Panc1 (cell line): Measurements from ENCODE around the gene MSI2. TPM values are rescaled to one million over a fixed set of nuclear protein-coding genes. Genes with fewer than 3 reads are reported as not detected.

ENCODE experiments used
- ATAC-seq: fragments of 200-7000 bp; cut with Tn5 transposase; 2 replicates; pipeline ENCODE4 v1.9.1; 2020; ENCODE audit warnings: mild to moderate bottlenecking, moderate library complexity
- BruUV-seq: library from RNA; stranded (reverse); fragments of 400-500 nt; replicated peaks from 2 replicates; lab custom pipeline; 2021; lab: Mats Ljungman, UMichigan
- CTCF ChIA-PET: fragments of 300-600 bp; sonication (Branson Sonifier 250); formaldehyde crosslinking; loops from one replicate; lab custom pipeline; 2022; ENCODE audit warnings: antibody characterized with exemption; lab: Charles Lee
- POLR2A ChIA-PET: fragments of 300-600 bp; sonication (Branson Sonifier 250); formaldehyde crosslinking; loops from one replicate; lab custom pipeline; 2022; ENCODE audit warnings: antibody characterized with exemption; lab: Charles Lee
- DNase-seq: peaks from one replicate; pipeline ENCODE4 v3.0.0-alpha.2; 2010; ENCODE audit warnings: low read depth, low spot score
- H3K27ac ChIP-seq: 2 replicates; pipeline ENCODE4 v1.5.1; 2011; ENCODE audit warnings: mild to moderate bottlenecking, low read length, inconsistent platforms
- H3K27me3 ChIP-seq: fragments of 200-500 bp; sonication (Bioruptor generic); 2 replicates; pipeline ENCODE4 v1.6.0; 2014; ENCODE audit warnings: low read length, inconsistent platforms; ENCODE audit not compliant: control insufficient read depth, insufficient read depth
- H3K36me3 ChIP-seq: fragments of 200-500 bp; sonication (Bioruptor generic); 2 replicates; pipeline ENCODE4 v1.5.1; 2014; ENCODE audit warnings: inconsistent platforms, mild to moderate bottlenecking, low read length, moderate library complexity; ENCODE audit not compliant: control insufficient read depth, insufficient read depth
- H3K4me1 ChIP-seq: 2 replicates; pipeline ENCODE4 v1.5.1; 2011; ENCODE audit warnings: inconsistent platforms, mild to moderate bottlenecking, low read length, moderate library complexity; ENCODE audit not compliant: control insufficient read depth, insufficient read depth
- H3K4me3 ChIP-seq, 2 experiments: 2 replicates each; pipeline ENCODE4 v1.5.1; 2011 to 2012; ENCODE audit warnings: low read depth in 2 of 2, low read length in 2 of 2, mild to moderate bottlenecking in 2 of 2, inconsistent platforms in 1 of 2, moderate library complexity in 1 of 2
- H3K9me3 ChIP-seq: fragments of 200-500 bp; sonication (Bioruptor generic); 2 replicates; pipeline ENCODE4 v1.5.1; 2014; ENCODE audit warnings: low read depth, mild to moderate bottlenecking, inconsistent platforms, low read length, moderate library complexity; ENCODE audit not compliant: control insufficient read depth, insufficient read depth
- POLR2AphosphoS5 ChIP-seq: IDR thresholded peaks from 2 replicates; pipeline ENCODE4 v1.6.1; 2012; ENCODE audit warnings: mild to moderate bottlenecking, low read depth, low read length, moderate library complexity
- SIN3A ChIP-seq: IDR thresholded peaks from 2 replicates; pipeline ENCODE4 v1.6.1; 2012; ENCODE audit warnings: low read depth, mild to moderate bottlenecking, low read length, moderate library complexity, borderline replicate concordance; ENCODE audit not compliant: insufficient read depth
- TCF7L2 ChIP-seq: IDR thresholded peaks from 2 replicates; pipeline ENCODE4 v1.6.1; 2011; ENCODE audit warnings: mild to moderate bottlenecking, low read depth, low read length, inconsistent platforms
- in situ Hi-C: cut with HindIII; loops from 2 replicates; pipeline ENCODE4 v1.10.0; 2016; ENCODE audit warnings: low sequenced_read_pairs, low pct_unique_long_range_greater_than_20kb
- intact Hi-C: fragments of 100-400 bp; cut with micrococcal nuclease; formaldehyde crosslinking; loops from one replicate; pipeline ENCODE4 v1.10.0; 2022; ENCODE audit not compliant: unreplicated experiment
- total RNA-seq: library from RNA; stranded (reverse); gene quantifications from one replicate; pipeline ENCODE4 v1.2.1, GENCODE V29; 2021; ENCODE audit not compliant: unreplicated experiment
- TF ChIP-seq, protein P1 (sequence below), 2 experiments: IDR thresholded peaks; 2 replicates each; pipeline ENCODE4 v1.6.1; 2011 to 2012; ENCODE audit warnings: low read depth in 2 of 2, control low read depth in 1 of 2, low read length in 1 of 2, mild to moderate bottlenecking in 1 of 2, moderate library complexity in 1 of 2; ENCODE audit not compliant: insufficient read depth in 1 of 2
- TF ChIP-seq, protein P2 (sequence below): fragments of 450-650 bp; IDR thresholded peaks from 2 replicates; pipeline ENCODE4 v1.5.1; 2017; ENCODE audit warnings: mild to moderate bottlenecking

The MSI2 gene
- total RNA-seq, 1 experiment from 2014 or later = 38.5 TPM

GRCh38 chr17:57600074-57600473, 343.8 kb downstream of the MSI2 start:
- no peak for ATAC-seq
- TF ChIP-seq SIN3A (no peak), POLR2AphosphoS5 (no peak), TCF7L2 (no peak)
- TF ChIP-seq, protein P1, sequence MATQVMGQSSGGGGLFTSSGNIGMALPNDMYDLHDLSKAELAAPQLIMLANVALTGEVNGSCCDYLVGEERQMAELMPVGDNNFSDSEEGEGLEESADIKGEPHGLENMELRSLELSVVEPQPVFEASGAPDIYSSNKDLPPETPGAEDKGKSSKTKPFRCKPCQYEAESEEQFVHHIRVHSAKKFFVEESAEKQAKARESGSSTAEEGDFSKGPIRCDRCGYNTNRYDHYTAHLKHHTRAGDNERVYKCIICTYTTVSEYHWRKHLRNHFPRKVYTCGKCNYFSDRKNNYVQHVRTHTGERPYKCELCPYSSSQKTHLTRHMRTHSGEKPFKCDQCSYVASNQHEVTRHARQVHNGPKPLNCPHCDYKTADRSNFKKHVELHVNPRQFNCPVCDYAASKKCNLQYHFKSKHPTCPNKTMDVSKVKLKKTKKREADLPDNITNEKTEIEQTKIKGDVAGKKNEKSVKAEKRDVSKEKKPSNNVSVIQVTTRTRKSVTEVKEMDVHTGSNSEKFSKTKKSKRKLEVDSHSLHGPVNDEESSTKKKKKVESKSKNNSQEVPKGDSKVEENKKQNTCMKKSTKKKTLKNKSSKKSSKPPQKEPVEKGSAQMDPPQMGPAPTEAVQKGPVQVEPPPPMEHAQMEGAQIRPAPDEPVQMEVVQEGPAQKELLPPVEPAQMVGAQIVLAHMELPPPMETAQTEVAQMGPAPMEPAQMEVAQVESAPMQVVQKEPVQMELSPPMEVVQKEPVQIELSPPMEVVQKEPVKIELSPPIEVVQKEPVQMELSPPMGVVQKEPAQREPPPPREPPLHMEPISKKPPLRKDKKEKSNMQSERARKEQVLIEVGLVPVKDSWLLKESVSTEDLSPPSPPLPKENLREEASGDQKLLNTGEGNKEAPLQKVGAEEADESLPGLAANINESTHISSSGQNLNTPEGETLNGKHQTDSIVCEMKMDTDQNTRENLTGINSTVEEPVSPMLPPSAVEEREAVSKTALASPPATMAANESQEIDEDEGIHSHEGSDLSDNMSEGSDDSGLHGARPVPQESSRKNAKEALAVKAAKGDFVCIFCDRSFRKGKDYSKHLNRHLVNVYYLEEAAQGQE (IDR thresholded peaks at IDR 0.05; ENCODE audit: insufficient read depth in 1 of 2, low read depth in 2 of 2, low read length in 1 of 2) = no peak
- TF ChIP-seq, protein P2, sequence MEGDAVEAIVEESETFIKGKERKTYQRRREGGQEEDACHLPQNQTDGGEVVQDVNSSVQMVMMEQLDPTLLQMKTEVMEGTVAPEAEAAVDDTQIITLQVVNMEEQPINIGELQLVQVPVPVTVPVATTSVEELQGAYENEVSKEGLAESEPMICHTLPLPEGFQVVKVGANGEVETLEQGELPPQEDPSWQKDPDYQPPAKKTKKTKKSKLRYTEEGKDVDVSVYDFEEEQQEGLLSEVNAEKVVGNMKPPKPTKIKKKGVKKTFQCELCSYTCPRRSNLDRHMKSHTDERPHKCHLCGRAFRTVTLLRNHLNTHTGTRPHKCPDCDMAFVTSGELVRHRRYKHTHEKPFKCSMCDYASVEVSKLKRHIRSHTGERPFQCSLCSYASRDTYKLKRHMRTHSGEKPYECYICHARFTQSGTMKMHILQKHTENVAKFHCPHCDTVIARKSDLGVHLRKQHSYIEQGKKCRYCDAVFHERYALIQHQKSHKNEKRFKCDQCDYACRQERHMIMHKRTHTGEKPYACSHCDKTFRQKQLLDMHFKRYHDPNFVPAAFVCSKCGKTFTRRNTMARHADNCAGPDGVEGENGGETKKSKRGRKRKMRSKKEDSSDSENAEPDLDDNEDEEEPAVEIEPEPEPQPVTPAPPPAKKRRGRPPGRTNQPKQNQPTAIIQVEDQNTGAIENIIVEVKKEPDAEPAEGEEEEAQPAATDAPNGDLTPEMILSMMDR = no peak
- no peak for DNase-seq
- intact Hi-C loops = no loop called here
- CTCF ChIA-PET = interaction anchor here (2.3 kb wide), 1 partner anchor 148 kb away, joined by 7 read pairs; no protein-coding TSS in a partner anchor
- POLR2A ChIA-PET = no interaction called here
- H3K4me1 ChIP-seq = no peaks in the 10 kb centered on the region
- H3K27me3 ChIP-seq = no peaks in the 10 kb centered on the region
- H3K4me3 ChIP-seq = no peak overlapping the region
- no peaks in the 10 kb centered on the region for H3K9me3 ChIP-seq
- no peak overlapping the region for H3K27ac ChIP-seq
- in situ Hi-C loops = no loop called here
- H3K36me3 ChIP-seq = no peaks in the 10 kb centered on the region
- BruUV-seq = no TSS peak

DNA sequence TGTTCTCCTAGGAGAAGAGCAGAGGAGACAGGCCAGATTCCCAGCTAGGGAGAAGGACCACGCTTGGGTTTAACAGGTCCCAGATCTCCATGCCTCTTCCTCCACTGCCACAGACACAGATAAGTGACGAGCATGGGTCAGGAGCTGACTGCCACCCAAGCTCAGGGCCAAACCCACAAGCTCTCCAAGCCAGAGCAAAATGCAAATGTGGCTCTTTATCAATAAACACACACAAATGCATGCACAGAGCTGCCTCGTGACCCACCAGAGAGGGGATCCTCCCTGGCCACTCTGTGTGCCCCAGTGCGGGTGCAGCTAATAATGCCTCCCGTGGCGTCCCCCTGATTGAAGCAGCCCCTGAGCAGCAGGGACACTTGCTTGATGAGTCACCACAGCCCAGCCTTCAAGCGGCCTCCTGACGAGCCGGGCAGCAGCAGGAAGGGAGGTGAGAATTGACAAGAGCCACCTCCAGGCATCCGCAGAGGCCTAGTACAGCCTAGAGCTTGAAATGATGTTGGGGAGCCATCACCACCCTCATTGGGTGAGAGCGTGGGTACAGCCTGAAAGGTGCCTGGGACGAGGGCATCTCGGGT, 344.9 kb downstream of the MSI2 start:
- Histone ChIP-seq H3K36me3 (no peaks in the 10 kb centered on the region), H3K27ac (no peak overlapping the region), H3K27me3 (no peaks in the 10 kb centered on the region), H3K9me3 (no peaks in the 10 kb centered on the region), H3K4me3 (no peak overlapping the region), H3K4me1 (no peaks in the 10 kb centered on the region)
- TF ChIP-seq, protein P2 = no peak
- TF ChIP-seq POLR2AphosphoS5 (no peak), TCF7L2 (no peak), SIN3A (no peak)
- TF ChIP-seq, protein P1 (IDR thresholded peaks at IDR 0.05; ENCODE audit: insufficient read depth in 1 of 2, low read depth in 2 of 2, low read length in 1 of 2) = no peak
- DNase-seq (no peak), ATAC-seq (no peak)
- POLR2A ChIA-PET = no interaction called here
- intact Hi-C loops = no loop called here
- BruUV-seq = no TSS peak
- CTCF ChIA-PET = no interaction called here
- in situ Hi-C loops = no loop called here
